ENCODE results near the gene GNL2.

Gene GNL2

DNA sequence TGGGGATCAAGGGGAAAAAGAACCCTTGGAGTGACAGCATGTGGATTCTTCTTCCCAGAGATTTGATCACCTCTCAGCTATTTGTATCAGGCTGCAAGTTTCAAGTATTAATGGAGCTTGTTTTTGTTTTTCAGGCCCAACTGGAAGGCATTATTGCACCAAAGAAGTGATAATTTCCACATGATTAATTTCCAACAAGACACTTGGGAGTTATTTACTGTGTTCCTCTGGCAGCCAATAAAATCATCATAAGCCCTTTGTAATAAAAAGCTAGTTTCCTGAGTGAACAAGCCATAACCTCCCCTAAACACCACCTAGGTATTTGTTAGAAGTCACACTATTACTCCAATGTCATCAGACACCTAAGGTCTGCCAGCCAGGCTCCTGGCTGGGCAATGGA, 30.8 kb downstream of the GNL2 start:
- Histone ChIP-seq H3K79me2 (ENCODE audit: control insufficient read depth, low read length) (no peaks in the 10 kb centered on the region), H3K4me1 (ENCODE audit: control insufficient read depth, low read length) (no peaks in the 10 kb centered on the region), H3K27me3 (ENCODE audit: control insufficient read depth, low read length) (no peaks in the 10 kb centered on the region), H3K9me3 (ENCODE audit: control insufficient read depth, insufficient read depth, low read length) (no peaks in the 10 kb centered on the region), H3K4me2 (ENCODE audit: low read length) (no peak overlapping the region), H3K27ac (ENCODE audit: low read depth, low read length) (no peak overlapping the region), H3K4me3 (ENCODE audit: low read length) (no peak overlapping the region), H4K20me1 (ENCODE audit: control insufficient read depth, insufficient read depth, low read depth, low read length) (0 out of 2 replicates have a peak, but pooled peaks cover 3% of the 10 kb centered on the region), H3K9me2 (replicated peaks; ENCODE audit: control insufficient read depth, low read length) (no peaks in the 10 kb centered on the region), H3F3A (ENCODE audit: control insufficient read depth, insufficient read depth) (peaks cover 5% of the 10 kb centered on the region), H3K36me3 (ENCODE audit: control insufficient read depth, low read length) (peaks cover 65% of the 10 kb centered on the region)
- TF ChIP-seq, protein P1, sequence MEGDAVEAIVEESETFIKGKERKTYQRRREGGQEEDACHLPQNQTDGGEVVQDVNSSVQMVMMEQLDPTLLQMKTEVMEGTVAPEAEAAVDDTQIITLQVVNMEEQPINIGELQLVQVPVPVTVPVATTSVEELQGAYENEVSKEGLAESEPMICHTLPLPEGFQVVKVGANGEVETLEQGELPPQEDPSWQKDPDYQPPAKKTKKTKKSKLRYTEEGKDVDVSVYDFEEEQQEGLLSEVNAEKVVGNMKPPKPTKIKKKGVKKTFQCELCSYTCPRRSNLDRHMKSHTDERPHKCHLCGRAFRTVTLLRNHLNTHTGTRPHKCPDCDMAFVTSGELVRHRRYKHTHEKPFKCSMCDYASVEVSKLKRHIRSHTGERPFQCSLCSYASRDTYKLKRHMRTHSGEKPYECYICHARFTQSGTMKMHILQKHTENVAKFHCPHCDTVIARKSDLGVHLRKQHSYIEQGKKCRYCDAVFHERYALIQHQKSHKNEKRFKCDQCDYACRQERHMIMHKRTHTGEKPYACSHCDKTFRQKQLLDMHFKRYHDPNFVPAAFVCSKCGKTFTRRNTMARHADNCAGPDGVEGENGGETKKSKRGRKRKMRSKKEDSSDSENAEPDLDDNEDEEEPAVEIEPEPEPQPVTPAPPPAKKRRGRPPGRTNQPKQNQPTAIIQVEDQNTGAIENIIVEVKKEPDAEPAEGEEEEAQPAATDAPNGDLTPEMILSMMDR (IDR thresholded peaks at IDR 0.05; ENCODE audit: low read depth, low read length, poor library complexity, severe bottlenecking), result no peak
- no peak for TF ChIP-seq EZH2phosphoT487 (IDR thresholded peaks at IDR 0.05; ENCODE audit: borderline replicate concordance, low read length)

GRCh38 chr1:37562984-37563383, 32.8 kb downstream of the GNL2 start:
- H3K79me2 ChIP-seq (ENCODE audit: control insufficient read depth, low read length), result no peaks in the 10 kb centered on the region
- no peaks in the 10 kb centered on the region for H3K4me1 ChIP-seq (ENCODE audit: control insufficient read depth, low read length)
- no peak overlapping the region for H3K4me2 ChIP-seq (ENCODE audit: low read length)
- H4K20me1 ChIP-seq (ENCODE audit: control insufficient read depth, insufficient read depth, low read depth, low read length), result no peaks in the 10 kb centered on the region
- no peak overlapping the region for H3K4me3 ChIP-seq (ENCODE audit: low read length)
- no peaks in the 10 kb centered on the region for H3K9me2 ChIP-seq (replicated peaks; ENCODE audit: control insufficient read depth, low read length)
- peaks cover 46% of the 10 kb centered on the region for H3K36me3 ChIP-seq (ENCODE audit: control insufficient read depth, low read length)
- TF ChIP-seq, protein P1 (IDR thresholded peaks at IDR 0.05; ENCODE audit: low read depth, low read length, poor library complexity, severe bottlenecking), result no peak
- TF ChIP-seq EZH2phosphoT487 (IDR thresholded peaks at IDR 0.05; ENCODE audit: borderline replicate concordance, low read length), result no peak
- no peaks in the 10 kb centered on the region for H3K27me3 ChIP-seq (ENCODE audit: control insufficient read depth, low read length)
- H3F3A ChIP-seq (ENCODE audit: control insufficient read depth, insufficient read depth), result peaks cover 5% of the 10 kb centered on the region
- no peak overlapping the region for H3K27ac ChIP-seq (ENCODE audit: low read depth, low read length)
- no peaks in the 10 kb centered on the region for H3K9me3 ChIP-seq (ENCODE audit: control insufficient read depth, insufficient read depth, low read length)

GRCh38 chr1:37561133-37562132, 34.3 kb downstream of the GNL2 start:
- Histone ChIP-seq H3K4me2 (ENCODE audit: low read length) (no peak overlapping the region), H4K20me1 (ENCODE audit: control insufficient read depth, insufficient read depth, low read depth, low read length) (no peaks in the 10 kb centered on the region), H3K36me3 (ENCODE audit: control insufficient read depth, low read length) (peaks cover 30% of the 10 kb centered on the region), H3K9me2 (replicated peaks; ENCODE audit: control insufficient read depth, low read length) (no peaks in the 10 kb centered on the region), H3K4me1 (ENCODE audit: control insufficient read depth, low read length) (peaks cover 2% of the 10 kb centered on the region; the same call in 1 of the 2 replicates), H3K27me3 (ENCODE audit: control insufficient read depth, low read length) (no peaks in the 10 kb centered on the region), H3K9me3 (ENCODE audit: control insufficient read depth, insufficient read depth, low read length) (no peaks in the 10 kb centered on the region), H3F3A (ENCODE audit: control insufficient read depth, insufficient read depth) (peaks cover 5% of the 10 kb centered on the region), H3K79me2 (ENCODE audit: control insufficient read depth, low read length) (no peaks in the 10 kb centered on the region), H3K4me3 (ENCODE audit: low read length) (no peak overlapping the region), H3K27ac (ENCODE audit: low read depth, low read length) (no peak overlapping the region)
- TF ChIP-seq EZH2phosphoT487 (IDR thresholded peaks at IDR 0.05; ENCODE audit: borderline replicate concordance, low read length), result no peak
- TF ChIP-seq, protein P1 (IDR thresholded peaks at IDR 0.05; ENCODE audit: low read depth, low read length, poor library complexity, severe bottlenecking), result peak; percentile 84

All from DOHH2 (cell line).